Osteoblast (primary cell): Measurements from ENCODE around the gene BRAF. TPM values are rescaled to one million over a fixed set of nuclear protein-coding genes. Genes with fewer than 3 reads are reported as not detected.
"Not testable (repeated sequence)": the region's sequence is repeated elsewhere in the genome, so short reads cannot be mapped to it uniquely, and the experiment has no call there.

Source experiments
- DNase-seq: peaks from one replicate; pipeline ENCODE4 v3.0.0; 2011; ENCODE audit warnings: low spot score, mixed read lengths; ENCODE audit not compliant: insufficient read length; ENCODE audit errors: missing footprints
- H2AFZ ChIP-seq: 2 replicates; pipeline ENCODE4 v1.6.0; 2011; ENCODE audit warnings: mild to moderate bottlenecking, low read length
- H3K27ac ChIP-seq: 2 replicates; pipeline ENCODE4 v1.5.1; 2011; ENCODE audit warnings: mild to moderate bottlenecking, low read depth, low read length, moderate library complexity
- H3K27me3 ChIP-seq: 2 replicates; pipeline ENCODE4 v1.6.0; 2012; ENCODE audit warnings: mild to moderate bottlenecking, control low read depth, inconsistent platforms, low read length, moderate library complexity; ENCODE audit not compliant: insufficient read depth
- H3K36me3 ChIP-seq: 2 replicates; pipeline ENCODE4 v1.5.1; 2011; ENCODE audit warnings: mild to moderate bottlenecking, low read length, control low read depth, moderate library complexity; ENCODE audit not compliant: insufficient read depth
- H3K4me1 ChIP-seq: 2 replicates; pipeline ENCODE4 v1.5.1; 2011; ENCODE audit warnings: mild to moderate bottlenecking, low read length, control low read depth, moderate library complexity; ENCODE audit not compliant: insufficient read depth
- H3K4me2 ChIP-seq: 2 replicates; pipeline ENCODE4 v1.6.0; 2011; ENCODE audit warnings: mild to moderate bottlenecking, low read length; ENCODE audit not compliant: insufficient read depth
- H3K4me3 ChIP-seq: fragments of 200-600 bp; sonication (generic); 3 replicates; pipeline ENCODE4 v1.5.1; 2012; ENCODE audit warnings: mild to moderate bottlenecking, low read length, inconsistent platforms; ENCODE audit not compliant: insufficient read depth
- H3K79me2 ChIP-seq: 2 replicates; pipeline ENCODE4 v1.6.0; 2012; ENCODE audit warnings: mild to moderate bottlenecking, low read length, control low read depth, inconsistent platforms; ENCODE audit not compliant: insufficient read depth
- H3K9me3 ChIP-seq: 2 replicates; pipeline ENCODE4 v1.5.1; 2011; ENCODE audit warnings: low read depth, low read length, control low read depth
- H4K20me1 ChIP-seq: 2 replicates; pipeline ENCODE4 v1.6.0; 2012; ENCODE audit warnings: mild to moderate bottlenecking, low read length, control low read depth; ENCODE audit not compliant: insufficient read depth
- total RNA-seq: library from RNA; depleted of rRNA; stranded (reverse); fragments of >200 nt; gene quantifications from 2 replicates; pipeline ENCODE4 v1.2.3, GENCODE V29; 2012
- TF ChIP-seq, protein P1 (sequence below): IDR thresholded peaks from 2 replicates; pipeline ENCODE4 v1.5.1; 2011; ENCODE audit warnings: mild to moderate bottlenecking, low read depth, low read length, moderate library complexity; ENCODE audit errors: extremely low read depth

Gene BRAF
- total RNA-seq, 1 donor = 30.0 TPM

DNA sequence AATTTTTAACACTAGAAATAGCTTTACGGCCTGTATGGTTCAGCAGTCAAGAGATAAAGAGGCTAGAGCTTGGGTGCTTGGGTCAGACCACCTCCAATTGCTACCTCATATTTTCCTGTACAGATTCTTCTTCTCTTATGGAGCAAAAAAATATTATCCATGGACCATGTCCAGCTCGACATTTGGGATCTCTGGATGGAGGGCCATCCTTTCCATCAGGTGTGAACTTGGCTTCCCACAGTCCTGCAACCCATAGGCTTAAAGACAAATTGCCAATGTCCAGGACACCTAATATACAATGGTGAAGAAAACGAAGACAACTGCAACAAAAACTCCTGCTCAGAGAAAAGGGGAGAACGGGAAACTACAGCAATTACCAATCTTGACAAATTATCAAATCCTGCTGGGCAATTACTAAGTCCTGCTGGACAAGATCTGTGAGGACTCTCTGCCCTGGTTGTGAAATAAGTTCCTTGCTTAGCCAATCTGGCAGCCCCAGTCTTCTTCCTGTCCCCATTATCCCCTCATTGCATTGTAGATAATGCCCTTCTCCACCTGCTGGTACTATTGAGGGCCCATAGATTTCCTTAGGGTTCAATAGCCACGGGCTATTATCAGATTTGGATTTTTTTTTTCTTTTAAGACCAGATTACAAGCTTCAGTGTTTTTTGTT lies 42.0 kb upstream of the BRAF start:
- Histone ChIP-seq H3K4me2 (no peak overlapping the region), H3K27me3 (no peaks in the 10 kb centered on the region), H2AFZ (no peak overlapping the region), H3K9me3 (no peaks in the 10 kb centered on the region), H4K20me1 (no peaks in the 10 kb centered on the region), H3K27ac (no peak overlapping the region), H3K79me2 (no peaks in the 10 kb centered on the region), H3K4me1 (no peaks in the 10 kb centered on the region), H3K4me3 (no peak overlapping the region), H3K36me3 (no peaks in the 10 kb centered on the region)
- DNase-seq = no peak
- TF ChIP-seq, protein P1, sequence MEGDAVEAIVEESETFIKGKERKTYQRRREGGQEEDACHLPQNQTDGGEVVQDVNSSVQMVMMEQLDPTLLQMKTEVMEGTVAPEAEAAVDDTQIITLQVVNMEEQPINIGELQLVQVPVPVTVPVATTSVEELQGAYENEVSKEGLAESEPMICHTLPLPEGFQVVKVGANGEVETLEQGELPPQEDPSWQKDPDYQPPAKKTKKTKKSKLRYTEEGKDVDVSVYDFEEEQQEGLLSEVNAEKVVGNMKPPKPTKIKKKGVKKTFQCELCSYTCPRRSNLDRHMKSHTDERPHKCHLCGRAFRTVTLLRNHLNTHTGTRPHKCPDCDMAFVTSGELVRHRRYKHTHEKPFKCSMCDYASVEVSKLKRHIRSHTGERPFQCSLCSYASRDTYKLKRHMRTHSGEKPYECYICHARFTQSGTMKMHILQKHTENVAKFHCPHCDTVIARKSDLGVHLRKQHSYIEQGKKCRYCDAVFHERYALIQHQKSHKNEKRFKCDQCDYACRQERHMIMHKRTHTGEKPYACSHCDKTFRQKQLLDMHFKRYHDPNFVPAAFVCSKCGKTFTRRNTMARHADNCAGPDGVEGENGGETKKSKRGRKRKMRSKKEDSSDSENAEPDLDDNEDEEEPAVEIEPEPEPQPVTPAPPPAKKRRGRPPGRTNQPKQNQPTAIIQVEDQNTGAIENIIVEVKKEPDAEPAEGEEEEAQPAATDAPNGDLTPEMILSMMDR = no peak

DNA sequence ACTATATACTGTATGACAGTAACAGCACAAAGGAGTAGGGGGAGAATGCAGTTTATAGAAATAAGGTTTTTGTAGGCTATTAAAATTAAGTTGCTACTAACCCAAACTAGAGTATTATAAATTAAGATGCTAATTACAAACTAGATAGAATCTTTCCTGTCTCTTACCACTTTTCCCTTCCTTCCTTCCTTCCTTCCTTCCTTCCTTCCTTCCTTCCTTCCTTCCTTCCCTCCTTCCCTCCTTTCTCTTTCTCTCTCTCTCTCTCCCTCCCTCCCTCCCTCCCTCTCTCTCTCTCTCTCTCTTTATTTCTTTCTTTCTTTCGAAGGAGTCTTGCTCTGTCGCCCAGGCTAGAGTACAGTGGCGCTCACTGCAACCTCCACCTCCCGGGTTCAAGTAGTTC lies 36.4 kb upstream of the BRAF start:
- Histone ChIP-seq H3K4me2 (no peak overlapping the region), H3K27ac (no peak overlapping the region), H3K79me2 (no peaks in the 10 kb centered on the region), H2AFZ (no peak overlapping the region), H3K4me3 (no peak overlapping the region), H4K20me1 (no peaks in the 10 kb centered on the region), H3K36me3 (no peaks in the 10 kb centered on the region), H3K27me3 (no peaks in the 10 kb centered on the region), H3K4me1 (no peaks in the 10 kb centered on the region), H3K9me3 (no peaks in the 10 kb centered on the region)
- no peak for DNase-seq
- TF ChIP-seq, protein P1 = no peak

DNA sequence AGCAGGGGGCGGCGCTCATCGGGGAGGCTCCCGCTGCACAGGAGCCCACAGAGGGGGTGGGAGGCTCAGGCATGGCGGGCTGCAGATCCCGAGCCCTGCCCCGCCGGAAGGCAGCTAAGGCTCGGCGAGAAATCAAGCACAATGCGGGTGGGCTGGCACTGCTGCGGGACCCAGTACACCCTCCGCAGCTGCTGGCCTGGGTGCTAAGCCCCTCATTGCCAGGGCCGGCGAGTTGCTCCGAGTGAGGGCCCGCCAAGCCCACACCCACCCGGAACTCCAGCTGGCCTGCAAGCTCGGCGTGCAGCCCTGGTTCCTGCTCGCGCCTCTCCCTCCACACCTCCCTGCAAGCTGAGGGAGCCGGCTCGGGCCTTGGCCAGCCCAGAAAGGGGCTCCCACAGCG lies 32.3 kb upstream of the BRAF start:
- H3K79me2 ChIP-seq, H4K20me1 ChIP-seq, H3K4me2 ChIP-seq, H2AFZ ChIP-seq, H3K27me3 ChIP-seq, H3K36me3 ChIP-seq, H3K4me3 ChIP-seq, DNase-seq, H3K4me1 ChIP-seq, H3K9me3 ChIP-seq, H3K27ac ChIP-seq: not testable (repeated sequence)

DNA sequence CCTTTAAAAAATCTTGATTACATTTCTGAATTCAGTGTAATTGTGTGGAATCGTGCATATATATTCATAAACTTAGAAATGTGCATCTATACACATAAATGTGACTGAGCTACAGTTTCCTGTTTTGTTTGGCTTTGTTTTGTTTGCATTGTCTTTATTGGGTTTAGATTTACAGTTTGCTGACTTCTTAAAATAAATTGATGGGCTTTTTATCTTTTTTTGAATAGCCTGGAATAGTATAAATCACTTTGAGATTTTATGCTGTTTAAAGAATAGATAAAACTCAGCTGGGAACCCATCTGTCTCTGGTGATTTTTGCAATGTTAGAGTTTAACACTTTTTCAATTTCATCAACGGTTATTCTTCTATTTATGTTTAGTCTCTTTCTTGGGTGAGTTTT lies 21.2 kb upstream of the BRAF start:
- H3K4me2 ChIP-seq = no peak overlapping the region
- no peak overlapping the region for H2AFZ ChIP-seq
- H3K9me3 ChIP-seq = no peaks in the 10 kb centered on the region
- no peaks in the 10 kb centered on the region for H3K36me3 ChIP-seq
- H3K4me1 ChIP-seq = no peaks in the 10 kb centered on the region
- no peak for DNase-seq
- TF ChIP-seq, protein P1 = no peak
- H3K79me2 ChIP-seq = no peaks in the 10 kb centered on the region
- H3K27me3 ChIP-seq = no peaks in the 10 kb centered on the region
- no peaks in the 10 kb centered on the region for H4K20me1 ChIP-seq
- H3K27ac ChIP-seq = no peak overlapping the region
- H3K4me3 ChIP-seq = no peak overlapping the region

DNA sequence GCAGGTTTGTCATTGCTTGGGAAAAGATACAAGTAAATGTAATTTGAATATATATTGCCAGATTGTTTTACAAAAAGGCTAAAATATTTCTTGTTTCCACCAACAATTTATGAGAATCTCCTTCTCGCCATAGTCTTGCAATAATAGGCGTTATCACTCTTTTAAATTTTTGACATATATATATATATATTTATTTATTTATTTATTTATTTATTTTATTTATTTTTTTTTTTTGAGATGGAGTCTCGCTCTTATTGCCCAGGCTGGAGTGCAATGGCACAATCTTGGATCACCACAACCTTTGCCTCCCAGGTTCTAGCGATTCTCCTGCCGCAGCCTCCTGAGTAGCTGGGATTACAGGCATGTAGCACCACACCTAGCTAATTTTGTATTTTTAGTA lies 17.5 kb upstream of the BRAF start:
- H3K4me1 ChIP-seq, H3K27me3 ChIP-seq, H3K4me2 ChIP-seq, H3K79me2 ChIP-seq, H3K27ac ChIP-seq, H3K36me3 ChIP-seq, H3K4me3 ChIP-seq, H3K9me3 ChIP-seq, H2AFZ ChIP-seq, H4K20me1 ChIP-seq, DNase-seq: not testable (repeated sequence)
